Stimulated activated CD8-positive, alpha-beta memory T cell treated with anti-CD3 and anti-CD28 coated beads, Interleukin-15, amount 100 ng/mL, for 4 hours (primary cell): ENCODE measurements around the gene CEP95.
"Not testable (repeated sequence)": the region's sequence is repeated elsewhere in the genome, so short reads cannot be mapped to it uniquely, and the experiment has no call there.

ENCODE experiments used
- DNase-seq, 2 donors: peaks; one replicate each; pipeline ENCODE4 v3.0.0-alpha.2; 2020; ENCODE audit warnings: low read depth in 2 of 2

Gene CEP95

GRCh38 chr17:64574646-64575045, 67.9 kb downstream of the CEP95 start:
- DNase-seq = no peak

- no peak for DNase-seq
Observed at GRCh38 chr17:64575431-64575830, 68.7 kb downstream of the CEP95 start.

- not testable (repeated sequence) for DNase-seq
Observed at GRCh38 chr17:64577025-64577424, 70.2 kb downstream of the CEP95 start.

DNA sequence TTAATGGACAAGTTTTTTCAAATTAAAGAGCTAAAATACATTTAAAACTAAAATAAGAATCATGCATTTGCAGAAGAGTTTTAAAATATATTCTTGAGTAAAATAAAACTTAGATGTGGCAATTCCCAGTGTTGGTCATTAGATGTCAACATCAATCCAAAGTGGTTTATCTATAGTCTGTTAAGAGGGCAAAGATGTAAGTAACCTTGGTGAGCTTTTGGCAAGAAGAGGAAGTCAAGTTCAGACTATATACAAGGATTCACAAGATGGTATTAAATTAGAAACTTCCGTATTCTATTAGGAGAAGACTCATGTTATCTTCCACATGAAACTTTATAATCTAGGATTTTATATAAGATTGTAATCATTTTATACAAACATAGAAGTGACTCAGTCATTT, 73.1 kb downstream of the CEP95 start:
- no peak for DNase-seq

DNA sequence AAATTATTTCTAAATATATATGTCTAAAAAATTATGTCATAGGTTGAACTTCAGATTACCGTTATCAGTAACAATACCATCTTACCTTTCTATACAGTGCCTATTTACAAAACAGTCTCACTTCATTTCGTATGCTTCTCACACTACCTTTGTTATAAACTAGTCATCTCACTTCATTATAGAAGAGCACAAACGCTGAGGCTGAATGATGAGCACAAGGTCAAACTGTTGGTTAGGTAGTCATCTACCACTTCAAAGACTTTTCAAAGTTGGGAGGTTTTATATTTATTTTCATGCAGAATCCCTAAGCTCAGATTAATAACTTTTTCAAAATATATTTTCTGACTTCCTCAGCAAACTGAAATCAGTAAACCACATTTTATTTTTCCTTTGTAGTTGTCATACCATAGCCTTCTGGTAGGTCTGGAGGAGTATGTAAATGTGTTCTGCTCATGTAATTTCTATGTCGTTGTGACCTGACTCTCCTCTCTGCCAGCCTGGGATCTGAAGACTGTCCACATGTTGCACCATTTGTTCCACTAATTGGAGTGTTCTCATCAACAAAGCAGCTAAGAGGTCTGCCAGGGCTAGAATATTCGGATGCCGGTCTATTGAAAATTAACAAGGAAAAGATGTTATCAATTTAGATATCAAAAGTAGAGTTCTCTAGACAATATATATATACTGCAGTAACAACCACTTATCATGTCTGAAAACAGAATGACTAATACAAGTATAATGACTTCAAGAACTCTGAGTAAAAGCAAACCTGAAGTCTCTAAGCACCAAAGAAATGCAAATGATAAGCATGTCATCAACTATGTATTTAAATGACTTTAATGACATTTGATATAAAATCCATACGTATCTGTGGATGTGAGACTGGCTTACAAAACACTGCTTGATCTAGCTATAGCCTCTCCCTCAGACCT, 73.9 kb downstream of the CEP95 start:
- DNase-seq = no peak

- DNase-seq = no peak
Observed at GRCh38 chr17:64583038-64583437, 76.3 kb downstream of the CEP95 start.

DNA sequence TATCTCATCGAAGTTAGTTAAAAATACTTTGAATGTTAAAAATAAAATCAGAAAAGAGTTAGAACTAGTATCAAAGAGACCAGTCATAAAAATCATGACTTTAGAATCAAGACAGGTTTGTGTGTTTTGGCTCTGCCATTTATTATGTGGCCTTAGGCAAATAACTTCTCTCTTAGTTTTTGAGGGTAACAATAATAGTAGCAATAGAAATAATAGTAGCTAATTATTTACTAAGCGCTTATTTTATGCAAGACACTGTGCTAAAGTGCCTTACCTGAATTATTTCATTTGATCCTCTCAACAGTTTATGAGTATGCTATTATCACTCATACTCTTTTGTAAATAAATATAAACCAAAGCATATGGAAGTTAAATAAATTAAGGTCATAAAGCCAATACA, 78.4 kb downstream of the CEP95 start:
- DNase-seq = no peak
